ENCODE results near the gene S100A11.
A peak's percentile ranks its signal among the peaks of the same experiment; 100 is the strongest.

The S100A11 gene

DNA sequence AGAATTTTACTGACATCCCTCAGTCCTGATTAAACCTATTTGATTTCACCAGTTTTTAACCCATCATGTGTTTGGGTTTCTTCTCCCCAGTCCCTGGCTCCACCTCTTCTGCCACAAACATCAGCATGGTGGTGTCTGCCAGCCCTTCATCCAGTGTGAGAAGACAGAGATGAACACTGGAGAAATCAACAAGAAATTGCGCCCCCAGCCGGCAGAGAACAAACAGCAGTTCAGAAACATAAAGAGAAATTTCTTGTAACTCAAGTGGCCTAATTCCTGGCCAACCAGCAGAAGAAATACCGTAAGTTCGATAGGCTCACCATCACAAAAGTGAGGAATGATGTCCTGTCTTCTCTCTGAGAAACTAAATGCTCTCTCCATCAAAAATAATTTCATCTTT, 18.3 kb downstream of the S100A11 start:
- peak; percentile 59 for DNase-seq (ENCODE audit: low read depth)
- no peak overlapping the region for H3K4me3 ChIP-seq (ENCODE audit: low read depth, low read length)
- peak; percentile 67 for TF ChIP-seq CTCF (conservative IDR thresholded peaks at IDR 0.05; ENCODE audit: low read depth, low read length)

- no peak for DNase-seq (ENCODE audit: low read depth)
- no peak for TF ChIP-seq CTCF (conservative IDR thresholded peaks at IDR 0.05; ENCODE audit: low read depth, low read length)
- no peak overlapping the region for H3K4me3 ChIP-seq (ENCODE audit: low read depth, low read length)
Measured at GRCh38 chr1:152015766-152016165, 21.0 kb downstream of the S100A11 start.

GRCh38 chr1:152014943-152015342, 21.9 kb downstream of the S100A11 start:
- no peak for TF ChIP-seq CTCF (conservative IDR thresholded peaks at IDR 0.05; ENCODE audit: low read depth, low read length)
- no peak for DNase-seq (ENCODE audit: low read depth)
- no peak overlapping the region for H3K4me3 ChIP-seq (ENCODE audit: low read depth, low read length)

GRCh38 chr1:152013664-152014237, 23.1 kb downstream of the S100A11 start:
- H3K4me3 ChIP-seq (ENCODE audit: low read depth, low read length) = no peak overlapping the region
- DNase-seq (ENCODE audit: low read depth) = peak; percentile 80
- peak; percentile 90 for TF ChIP-seq CTCF (conservative IDR thresholded peaks at IDR 0.05; ENCODE audit: low read depth, low read length)

GRCh38 chr1:152009691-152010090, 27.1 kb downstream of the S100A11 start:
- no peak overlapping the region for H3K4me3 ChIP-seq (ENCODE audit: low read depth, low read length)
- no peak for TF ChIP-seq CTCF (conservative IDR thresholded peaks at IDR 0.05; ENCODE audit: low read depth, low read length)
- no peak for DNase-seq (ENCODE audit: low read depth)

DNA sequence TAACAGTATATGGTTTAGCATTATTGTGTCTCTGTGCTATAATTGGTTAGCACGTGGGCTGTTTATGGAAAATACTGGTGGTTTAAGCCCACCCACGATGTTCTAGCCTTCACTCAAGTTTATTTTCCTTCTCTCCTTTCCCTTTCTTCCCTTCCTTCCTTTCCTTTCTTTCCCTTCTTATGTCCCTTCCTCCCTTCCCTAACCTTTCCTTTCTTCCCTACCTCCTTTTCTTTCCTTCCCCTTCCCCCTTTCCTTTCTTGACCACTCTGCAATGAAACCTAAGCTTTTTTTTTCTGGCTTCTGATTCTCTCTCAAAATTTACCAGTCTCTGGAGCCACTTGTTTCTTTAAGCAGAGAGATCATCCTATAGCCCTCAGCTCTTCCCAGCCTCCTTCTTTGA, 29.8 kb downstream of the S100A11 start:
- no peak for DNase-seq (ENCODE audit: low read depth)
- no peak for TF ChIP-seq CTCF (conservative IDR thresholded peaks at IDR 0.05; ENCODE audit: low read depth, low read length)
- no peak overlapping the region for H3K4me3 ChIP-seq (ENCODE audit: low read depth, low read length)

DNA sequence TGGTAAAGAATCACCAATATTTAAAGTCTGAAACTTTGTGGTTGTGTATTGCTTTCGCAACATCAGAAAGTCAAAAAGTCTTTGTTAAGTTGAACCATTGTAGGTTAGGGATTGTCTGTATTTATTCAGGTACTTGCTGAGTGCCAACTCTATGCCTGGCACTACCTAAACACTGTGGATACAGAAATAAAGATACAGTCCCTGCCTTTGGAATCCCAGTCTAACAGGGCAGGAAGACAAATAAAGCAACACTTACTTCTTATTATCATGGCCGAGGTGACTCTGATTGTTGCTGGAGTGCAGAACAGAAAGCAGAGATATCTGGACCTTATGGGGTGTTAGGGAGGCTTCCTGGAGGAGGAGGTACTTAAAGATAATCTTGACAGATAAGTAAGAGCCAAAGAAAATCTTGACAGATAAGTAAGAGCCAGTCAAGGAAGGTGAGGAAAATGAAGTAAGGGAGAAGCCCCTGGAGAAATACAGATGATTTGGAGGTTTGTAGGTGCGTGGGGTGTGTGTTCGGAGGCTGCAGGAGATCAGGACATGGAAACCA, 31.4 kb downstream of the S100A11 start:
- no peak overlapping the region for H3K4me3 ChIP-seq (ENCODE audit: low read depth, low read length)
- no peak for DNase-seq (ENCODE audit: low read depth)
- no peak for TF ChIP-seq CTCF (conservative IDR thresholded peaks at IDR 0.05; ENCODE audit: low read depth, low read length)

Measured in choroid plexus epithelial cell (primary cell).